Stimulated activated CD8-positive, alpha-beta memory T cell treated with anti-CD3 and anti-CD28 coated beads, Interleukin-4, amount 100 ng/mL, for 4 hours (primary cell): Measurements from ENCODE around the gene P4HA1.

Source experiments
- DNase-seq, 2 donors: peaks; one replicate each; pipeline ENCODE4 v3.0.0-alpha.2; 2020; ENCODE audit warnings: low read depth in 2 of 2, low spot score in 1 of 2

The P4HA1 gene

GRCh38 chr10:72981028-72981881 is 115.4 kb downstream of the P4HA1 start:
- no peak for DNase-seq

- no peak for DNase-seq
Measured at GRCh38 chr10:72980348-72980747, 116.3 kb downstream of the P4HA1 start.

- DNase-seq = no peak
Measured at GRCh38 chr10:72979709-72980108, 117.0 kb downstream of the P4HA1 start.

- DNase-seq = no peak
Measured at GRCh38 chr10:72976886-72977285, 119.8 kb downstream of the P4HA1 start.
